Ureter (tissue), 1 donor: ENCODE results near the gene ANKRD35. TPM values are rescaled to one million over a fixed set of nuclear protein-coding genes. Genes with fewer than 3 reads are reported as not detected.
A peak's percentile ranks its signal among the peaks of the same experiment; 100 is the strongest.
"Not testable (repeated sequence)": the region's sequence is repeated elsewhere in the genome, so short reads cannot be mapped to it uniquely, and the experiment has no call there.

Experiments
- DNase-seq: peaks from one replicate; pipeline ENCODE4 v3.0.0-alpha.2; 2020; ENCODE audit warnings: low spot score
- total RNA-seq: library from RNA; stranded (reverse); gene quantifications from one replicate; pipeline ENCODE4 v1.2.4, GENCODE V29; 2023
- donor health status: DM: yes; HTN: yes; CAD: no.

The ANKRD35 gene
- total RNA-seq, 1 donor from 2014 or later: 4.2 TPM

- DNase-seq: peak; percentile 69
These were observed 27.3 kb downstream of the ANKRD35 start for GRCh38 chr1:145858238-145858900.

GRCh38 chr1:145857170-145857569 is 28.5 kb downstream of the ANKRD35 start:
- DNase-seq: no peak

- no peak for DNase-seq
These were observed 30.2 kb downstream of the ANKRD35 start for GRCh38 chr1:145855426-145855948.

- DNase-seq: no peak
These were observed 36.1 kb downstream of the ANKRD35 start for GRCh38 chr1:145849356-145850160.

- DNase-seq: no peak
These were observed 37.8 kb downstream of the ANKRD35 start for GRCh38 chr1:145847827-145848226.

GRCh38 chr1:145846201-145846612 is 39.5 kb downstream of the ANKRD35 start:
- no peak for DNase-seq

GRCh38 chr1:145845514-145846161 is 40.0 kb downstream of the ANKRD35 start, which contains the start of gene NUDT17:
Gene NUDT17, plus strand, starts transcription at chr1:145845630. Its CDS starts 11 bp downstream, at chr1:145845641.
- DNase-seq: peak; percentile 81

GRCh38 chr1:145845144-145845513 is 40.5 kb downstream of the ANKRD35 start:
- no peak for DNase-seq

GRCh38 chr1:145843031-145843430 is 42.6 kb downstream of the ANKRD35 start:
- no peak for DNase-seq

GRCh38 chr1:145837656-145838055 is 48.0 kb downstream of the ANKRD35 start:
- DNase-seq: no peak

GRCh38 chr1:145830810-145831209 is 54.9 kb downstream of the ANKRD35 start:
- DNase-seq: not testable (repeated sequence)

GRCh38 chr1:145828367-145829026 is 57.2 kb downstream of the ANKRD35 start:
- DNase-seq: no peak

- no peak for DNase-seq
These were observed 57.7 kb downstream of the ANKRD35 start for GRCh38 chr1:145827966-145828365.

- DNase-seq: no peak
These were observed 59.6 kb downstream of the ANKRD35 start for GRCh38 chr1:145826030-145826429.

GRCh38 chr1:145824499-145824842 is 61.2 kb downstream of the ANKRD35 start:
- no peak for DNase-seq

- DNase-seq: peak; percentile 90
These were observed 61.8 kb downstream of the ANKRD35 start, which contains the start of the genes POLR3C and RNF115 for GRCh38 chr1:145823565-145824498. Gene POLR3C, plus strand, starts transcription at chr1:145824200. Its CDS starts 1,577 bp downstream, at chr1:145825777. Gene RNF115, minus strand, starts transcription at chr1:145824095. Its CDS starts 222 bp downstream, at chr1:145823873.

GRCh38 chr1:145822779-145823331 is 62.8 kb downstream of the ANKRD35 start:
- not testable (repeated sequence) for DNase-seq

GRCh38 chr1:145818095-145818494 is 67.6 kb downstream of the ANKRD35 start:
- DNase-seq: not testable (repeated sequence)
